Stimulated activated CD4-positive, alpha-beta T cell treated with anti-CD3 and anti-CD28 coated beads, Interleukin-15, amount 100 ng/mL, for 48 hours (primary cell): Measurements from ENCODE around the gene EPHB2.

ENCODE experiments used
- DNase-seq, 2 donors: peaks; one replicate each; pipeline ENCODE4 v3.0.0-alpha.2; 2020; ENCODE audit warnings: low read depth in 2 of 2

EPHB2 gene

DNA sequence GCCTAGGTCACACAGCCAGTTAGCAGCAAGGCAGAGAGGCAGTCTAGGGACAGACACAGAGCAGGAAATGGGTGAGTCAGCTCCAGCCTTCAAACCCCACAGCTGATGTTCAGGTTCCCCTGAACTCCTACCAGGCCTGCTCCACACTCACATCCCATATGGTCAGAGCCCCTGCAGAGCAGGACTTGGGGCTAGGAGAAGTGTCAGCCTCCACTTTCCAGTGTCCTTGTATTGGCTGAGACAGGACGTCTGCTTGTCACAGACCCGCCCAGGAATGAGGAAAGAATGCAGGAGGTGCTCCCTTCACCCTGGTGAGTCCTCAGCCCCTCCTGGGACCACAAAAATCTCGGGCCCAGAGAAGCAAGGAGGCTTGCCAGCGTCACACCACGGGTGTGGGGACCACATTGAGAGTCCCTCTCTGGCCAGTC is 169.5 kb downstream of the EPHB2 start:
- DNase-seq = no peak

DNA sequence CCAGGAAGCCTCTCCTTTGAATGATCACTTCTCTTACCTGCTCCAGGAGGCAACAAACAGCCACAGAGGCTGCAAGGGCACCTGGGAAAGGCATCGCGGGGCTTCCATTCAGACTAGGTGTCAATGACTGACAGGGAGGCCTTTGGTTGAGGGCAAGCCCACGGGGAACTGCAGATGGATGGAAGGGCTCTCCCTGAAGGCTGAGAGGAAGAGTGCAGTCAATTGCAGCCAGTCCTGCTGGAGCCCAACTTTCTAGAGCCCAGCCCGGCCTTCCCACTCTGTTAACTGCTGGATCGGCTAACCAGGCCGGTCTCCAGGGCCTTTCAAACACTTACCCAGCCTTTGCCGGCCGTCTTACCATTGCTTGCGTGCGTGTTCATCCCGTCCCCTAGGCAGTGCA is 172.8 kb downstream of the EPHB2 start:
- no peak for DNase-seq

DNA sequence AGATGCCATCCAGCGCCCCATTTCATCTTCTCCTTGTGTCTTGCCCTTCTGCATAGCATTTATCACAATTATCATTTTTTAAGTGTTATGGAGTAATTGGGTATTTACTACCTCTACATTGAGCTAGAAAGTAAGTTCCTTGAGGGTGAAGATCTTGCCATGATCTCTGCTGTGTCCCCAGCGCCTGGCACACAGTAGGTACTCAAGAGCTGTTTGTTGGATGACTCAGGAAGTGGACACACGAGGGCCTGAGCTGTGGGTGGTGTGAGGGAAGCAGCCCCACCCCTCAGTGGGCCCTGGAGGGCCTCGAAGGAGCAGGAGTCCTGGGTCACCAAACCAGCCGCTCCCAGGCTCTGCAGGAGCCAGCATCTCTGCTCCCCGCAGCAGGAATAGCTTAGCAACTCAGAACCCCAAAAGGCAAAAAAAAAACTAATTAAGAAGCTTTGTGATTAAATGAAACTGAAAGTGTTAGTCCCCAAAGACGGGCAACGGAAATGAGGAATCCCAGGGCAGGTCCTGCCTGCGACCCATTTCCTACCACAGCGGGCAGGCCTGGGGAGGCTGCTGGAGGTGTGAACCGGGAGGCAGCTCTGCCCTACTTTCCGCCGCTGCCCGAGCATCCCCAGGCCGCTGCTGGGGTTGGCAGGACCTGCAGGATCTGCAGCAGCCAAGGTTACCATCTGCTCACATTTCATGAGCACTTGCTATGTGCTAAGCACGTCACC is 174.3 kb downstream of the EPHB2 start:
- no peak for DNase-seq

DNA sequence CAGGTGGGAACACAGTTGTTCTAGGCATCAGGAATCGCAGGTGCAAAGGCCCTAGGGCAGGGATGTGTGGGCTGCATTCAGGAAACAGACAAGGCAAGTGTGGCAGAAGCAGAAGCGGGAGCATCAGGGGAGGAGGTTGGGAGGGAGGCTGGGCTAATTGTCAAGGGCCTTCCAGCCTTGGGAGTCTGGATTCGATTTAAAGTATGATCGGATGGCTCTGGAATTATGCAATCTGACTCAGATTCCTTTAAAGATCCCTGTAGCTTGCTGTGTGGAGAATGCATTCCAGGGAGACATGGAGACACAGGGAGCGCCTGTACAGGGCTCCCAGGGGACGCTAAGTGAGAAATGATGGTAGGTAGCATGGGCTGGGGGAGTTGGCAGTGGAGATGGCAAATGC is 175.6 kb downstream of the EPHB2 start:
- DNase-seq = no peak

DNA sequence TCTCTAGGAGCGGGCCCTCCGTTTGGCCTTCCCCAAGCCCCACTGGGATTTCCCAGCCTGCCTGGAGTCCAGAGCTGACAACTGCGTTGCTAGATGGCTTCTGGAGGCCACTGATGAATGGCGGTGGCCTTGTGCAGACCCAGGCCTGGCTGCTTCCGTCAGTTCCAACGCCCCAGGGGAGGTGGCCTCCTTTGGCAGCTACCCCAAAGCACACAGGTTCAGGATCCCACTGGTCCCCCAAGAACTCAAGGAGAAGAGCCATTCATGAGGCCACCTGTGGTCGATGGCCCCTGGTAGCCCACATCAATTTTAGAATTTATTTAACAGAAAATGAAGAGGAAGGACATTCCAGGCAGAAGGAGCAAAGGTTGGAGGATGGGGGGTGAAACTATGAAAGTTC is 176.9 kb downstream of the EPHB2 start:
- DNase-seq = no peak

DNA sequence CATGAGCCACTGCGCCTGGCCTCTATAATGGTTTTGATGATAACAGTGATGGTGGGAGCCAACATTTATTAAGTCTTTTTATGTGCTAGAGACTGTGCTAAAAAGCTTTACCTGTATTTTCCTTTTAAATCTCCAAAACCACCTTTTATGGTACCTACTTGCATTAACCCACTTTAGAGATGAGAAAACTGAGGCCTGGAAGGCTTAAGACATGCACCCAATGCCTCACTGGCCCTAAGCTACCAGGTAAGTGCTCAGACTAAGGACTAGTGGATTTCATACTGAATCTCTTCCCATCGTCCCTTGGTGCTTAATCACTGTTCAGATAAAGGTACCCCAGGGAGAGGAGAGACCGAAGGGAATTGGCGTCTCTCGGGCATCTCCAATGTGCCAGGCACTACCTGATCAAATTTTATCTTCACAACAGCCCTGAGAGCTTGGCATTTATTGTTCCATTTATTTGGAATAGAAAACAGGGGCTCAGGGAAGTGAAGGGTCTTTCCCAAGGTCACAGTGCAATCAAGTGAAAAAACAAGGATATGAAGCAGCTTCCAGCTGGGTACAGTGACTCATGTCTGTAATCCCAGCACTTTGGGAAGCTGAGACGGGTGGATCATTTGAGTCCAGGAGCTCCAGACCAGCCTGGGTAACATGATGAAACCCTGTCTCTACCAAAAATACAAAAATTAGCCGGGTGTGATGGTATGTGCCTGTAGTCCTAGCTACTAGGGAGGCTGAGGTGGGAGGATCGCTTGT is 177.9 kb downstream of the EPHB2 start:
- no peak for DNase-seq

DNA sequence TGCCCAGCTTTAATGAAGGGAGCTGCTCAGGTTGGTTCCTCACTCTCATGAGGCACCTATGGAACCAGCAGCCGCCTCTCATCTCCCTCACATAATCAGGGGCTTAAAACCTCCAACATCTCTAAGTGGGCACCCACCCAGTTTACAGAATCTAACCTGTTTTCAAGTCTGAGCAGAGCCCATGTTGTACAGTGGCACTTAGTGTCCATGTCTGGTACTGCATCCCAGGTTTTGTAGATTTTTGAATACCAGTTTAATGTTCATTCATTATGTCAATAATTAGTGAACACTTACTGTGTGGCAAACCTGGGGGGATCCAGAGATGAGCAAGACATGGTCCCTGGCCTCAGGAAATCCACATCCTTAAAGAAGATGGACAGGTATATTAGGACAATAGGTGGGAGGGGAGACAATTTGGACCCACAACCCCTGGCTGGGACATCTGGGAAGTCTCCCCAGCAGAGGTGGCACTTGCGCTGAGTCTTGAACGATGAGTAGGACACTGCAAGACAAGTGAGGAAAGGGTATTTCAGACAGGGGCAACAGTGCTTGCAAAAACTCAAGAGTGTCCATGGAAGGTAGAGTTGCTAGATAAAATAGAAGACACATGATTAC is 178.7 kb downstream of the EPHB2 start:
- no peak for DNase-seq

DNA sequence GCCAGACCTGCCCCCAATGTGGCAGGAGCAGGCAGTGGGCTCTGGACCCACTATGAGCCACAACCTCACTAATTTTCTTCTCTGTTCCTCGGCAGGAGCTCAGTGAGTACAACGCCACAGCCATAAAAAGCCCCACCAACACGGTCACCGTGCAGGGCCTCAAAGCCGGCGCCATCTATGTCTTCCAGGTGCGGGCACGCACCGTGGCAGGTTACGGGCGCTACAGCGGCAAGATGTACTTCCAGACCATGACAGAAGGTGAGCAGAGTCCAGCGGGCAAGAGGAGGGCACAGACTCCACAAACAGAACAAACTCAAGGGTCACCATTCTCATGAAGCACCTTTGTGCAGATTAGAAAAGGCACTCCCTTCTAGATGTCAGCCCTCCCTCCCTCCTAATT is 182.2 kb downstream of the EPHB2 start:
- no peak for DNase-seq

DNA sequence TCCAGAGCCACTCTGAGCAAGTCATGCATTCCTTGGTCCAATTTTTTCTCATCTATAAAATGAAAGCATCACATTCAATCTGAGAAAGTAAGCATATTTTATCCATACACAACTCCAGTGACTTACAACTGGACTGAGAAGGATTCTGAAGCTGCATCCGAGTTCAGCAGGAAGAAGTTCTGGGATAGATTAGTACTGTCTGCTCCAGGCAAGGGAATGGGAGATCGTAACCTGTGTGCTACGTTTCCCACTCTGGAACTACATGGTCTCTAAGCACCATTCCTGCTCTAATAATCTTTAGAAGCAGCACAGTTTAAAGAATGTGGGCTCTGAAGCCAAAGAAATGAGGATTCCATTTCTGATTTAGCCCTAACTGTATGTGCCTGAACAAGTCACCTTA is 182.7 kb downstream of the EPHB2 start:
- DNase-seq = no peak

DNA sequence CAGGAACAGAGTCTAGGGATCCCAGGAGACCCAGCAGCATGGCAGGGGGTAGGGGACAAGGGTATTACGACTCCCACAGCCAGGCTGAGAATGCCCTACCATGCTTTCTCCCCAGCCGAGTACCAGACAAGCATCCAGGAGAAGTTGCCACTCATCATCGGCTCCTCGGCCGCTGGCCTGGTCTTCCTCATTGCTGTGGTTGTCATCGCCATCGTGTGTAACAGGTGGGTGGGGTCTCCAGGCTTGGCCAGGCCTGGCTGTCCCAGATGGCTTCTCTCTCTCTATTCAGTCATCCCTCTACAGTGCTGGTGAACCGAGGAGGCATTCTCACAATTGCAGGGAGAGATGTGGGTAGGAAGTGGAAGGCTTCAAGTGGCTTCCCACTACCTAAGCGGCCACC is 184.7 kb downstream of the EPHB2 start:
- no peak for DNase-seq

DNA sequence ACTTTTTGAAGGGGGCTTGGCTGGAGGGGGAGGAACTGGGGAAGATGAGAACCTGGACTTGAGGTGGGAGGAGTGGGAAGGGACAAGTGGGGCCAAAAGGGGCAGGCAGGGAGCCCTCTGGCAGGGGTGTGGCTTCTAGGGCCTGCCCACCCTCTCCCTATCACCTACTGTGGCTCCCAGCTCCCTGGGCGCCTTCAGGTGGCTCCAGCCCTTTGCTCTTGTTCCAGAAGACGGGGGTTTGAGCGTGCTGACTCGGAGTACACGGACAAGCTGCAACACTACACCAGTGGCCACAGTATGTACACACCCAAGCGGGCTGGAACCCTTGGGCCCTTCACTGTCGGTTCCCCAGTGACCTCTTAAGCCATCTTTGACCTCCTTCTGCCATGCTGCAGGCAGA is 185.5 kb downstream of the EPHB2 start:
- DNase-seq = no peak

DNA sequence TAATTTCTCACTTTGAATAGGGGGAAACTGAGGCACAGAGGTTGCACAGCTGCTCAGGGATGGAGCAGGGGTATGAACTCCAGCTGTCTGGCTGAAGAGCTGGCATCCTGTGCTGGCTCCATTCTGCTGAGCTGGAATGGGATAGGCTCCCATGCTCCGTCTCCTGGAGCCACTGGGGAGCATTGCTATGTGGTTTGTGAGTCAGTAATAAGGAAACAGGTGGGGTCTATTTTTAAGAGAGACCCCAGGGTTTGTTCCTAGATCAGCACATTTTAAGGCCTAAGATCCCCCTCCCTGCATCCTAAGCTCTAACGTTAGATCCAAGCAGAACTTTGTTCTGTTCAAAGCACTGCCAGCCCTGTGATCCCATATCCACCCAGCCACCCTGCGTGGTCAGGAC is 189.8 kb downstream of the EPHB2 start:
- DNase-seq = no peak

DNA sequence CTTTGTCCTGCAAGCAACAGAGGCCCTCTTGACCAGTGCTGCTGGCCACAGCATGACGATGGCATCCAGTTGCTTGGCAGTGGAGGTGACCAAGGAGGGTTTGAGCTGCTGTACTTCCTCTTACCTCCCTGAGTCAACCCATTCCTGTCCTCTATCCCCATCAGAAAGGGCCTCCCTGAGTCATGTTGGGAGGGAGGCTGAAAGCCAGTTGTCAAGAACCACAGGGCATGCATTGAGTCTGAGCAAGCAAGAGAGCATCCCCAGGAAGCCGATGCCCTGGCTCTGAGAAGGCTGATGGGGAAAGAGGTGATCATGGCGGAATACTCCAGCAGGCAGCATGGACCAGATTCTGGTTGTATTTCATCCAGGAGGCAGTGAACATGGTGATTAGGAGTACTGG is 192.5 kb downstream of the EPHB2 start:
- DNase-seq = no peak

DNA sequence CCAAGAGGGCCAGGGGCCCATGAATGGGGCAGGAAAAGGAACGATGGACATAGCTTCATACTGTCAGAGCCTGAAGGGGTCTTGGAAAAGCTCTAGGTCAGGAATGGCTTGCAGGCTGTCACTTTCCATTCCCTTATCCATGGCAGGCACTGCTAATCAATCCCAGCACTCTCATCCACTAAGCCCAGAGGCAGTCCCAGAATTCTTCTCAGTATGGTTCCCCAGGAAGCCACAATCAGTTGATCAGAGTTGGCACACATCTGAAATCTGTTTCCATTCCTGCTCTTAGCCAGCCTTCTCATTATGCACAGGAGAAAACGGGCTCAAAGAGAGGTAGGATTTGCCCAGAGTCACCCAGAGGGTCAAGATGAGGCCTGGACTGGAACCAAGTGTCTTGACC is 196.3 kb downstream of the EPHB2 start:
- DNase-seq = no peak

DNA sequence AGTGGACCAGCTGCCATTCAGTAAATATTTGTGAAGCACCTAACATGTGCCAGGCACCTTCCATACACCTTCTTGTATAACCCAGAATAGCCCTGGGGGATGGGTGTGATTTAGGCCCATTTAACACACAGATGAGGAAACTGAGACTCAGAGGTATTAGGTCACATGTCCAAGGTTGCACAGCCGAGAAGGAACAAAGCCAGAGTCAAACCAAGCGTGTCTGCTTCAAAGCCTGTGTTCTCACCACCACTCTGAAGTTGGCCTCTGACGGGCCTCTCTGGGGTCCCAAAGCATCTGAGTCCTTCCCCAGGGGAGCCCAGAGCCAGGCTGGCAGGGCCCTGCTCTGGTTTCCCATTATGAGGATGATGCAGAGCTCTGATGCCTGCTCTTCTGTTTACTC is 196.9 kb downstream of the EPHB2 start:
- no peak for DNase-seq

DNA sequence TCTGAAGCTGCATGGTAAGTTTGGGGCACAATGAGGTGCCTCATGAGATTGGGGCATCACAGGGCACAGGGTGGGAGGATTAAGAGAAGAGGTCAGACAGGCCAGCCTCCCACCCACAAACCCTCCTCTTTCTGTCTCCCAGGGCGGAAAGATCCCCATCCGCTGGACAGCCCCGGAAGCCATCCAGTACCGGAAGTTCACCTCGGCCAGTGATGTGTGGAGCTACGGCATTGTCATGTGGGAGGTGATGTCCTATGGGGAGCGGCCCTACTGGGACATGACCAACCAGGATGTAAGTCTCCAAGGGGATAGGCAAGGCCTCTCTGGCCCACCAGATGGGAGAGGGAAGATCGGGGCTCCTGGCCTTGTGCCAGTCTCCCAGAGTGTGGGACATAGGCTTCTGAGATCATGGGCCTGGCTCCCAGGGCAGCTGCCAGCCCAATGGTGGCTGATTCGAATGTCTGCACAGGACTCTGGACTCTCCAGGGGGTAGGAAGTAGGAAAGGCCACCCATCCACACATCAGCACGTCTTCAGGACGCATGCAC is 198.3 kb downstream of the EPHB2 start:
- DNase-seq = no peak

DNA sequence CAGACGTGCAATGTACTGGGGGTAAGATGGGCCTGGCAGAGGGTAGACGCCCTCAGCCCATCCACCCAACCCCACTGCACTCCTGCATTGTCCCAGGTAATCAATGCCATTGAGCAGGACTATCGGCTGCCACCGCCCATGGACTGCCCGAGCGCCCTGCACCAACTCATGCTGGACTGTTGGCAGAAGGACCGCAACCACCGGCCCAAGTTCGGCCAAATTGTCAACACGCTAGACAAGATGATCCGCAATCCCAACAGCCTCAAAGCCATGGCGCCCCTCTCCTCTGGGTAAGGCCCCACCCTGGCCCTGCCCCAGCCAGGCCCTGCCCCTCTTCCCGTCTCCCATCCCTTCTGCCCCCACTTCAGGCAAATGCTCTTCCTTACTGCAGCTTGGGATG is 199.6 kb downstream of the EPHB2 start:
- no peak for DNase-seq

DNA sequence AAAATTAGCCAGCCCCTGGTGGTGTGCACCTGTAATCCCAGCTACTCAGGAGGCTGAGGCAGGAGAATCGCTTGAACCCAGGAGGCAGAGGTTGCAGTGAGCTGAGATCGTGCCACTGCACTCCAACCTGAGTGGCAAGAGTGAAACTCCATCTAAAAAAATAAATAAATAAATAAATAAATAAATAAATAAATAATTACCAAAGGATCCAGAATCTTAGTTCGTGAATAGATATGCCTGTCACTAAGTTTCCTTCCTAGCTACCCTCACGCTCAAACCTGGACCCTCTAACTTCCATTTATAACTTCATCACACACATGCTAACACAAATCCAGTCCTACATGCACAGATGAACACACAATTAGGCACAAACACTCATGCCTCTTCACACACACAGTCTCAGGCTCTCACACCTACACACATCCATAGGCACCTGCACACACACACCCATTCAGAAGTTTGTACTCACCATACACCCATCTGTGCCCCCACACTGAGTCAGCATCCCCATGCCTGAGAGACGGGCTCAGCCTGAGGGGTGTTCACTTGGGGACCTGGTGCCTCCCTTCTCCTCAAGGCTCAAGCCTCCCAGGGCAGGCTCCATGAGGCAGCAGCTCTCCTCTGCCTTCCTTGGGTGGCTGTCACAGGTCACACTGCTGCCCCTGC is 200.5 kb downstream of the EPHB2 start:
- DNase-seq = no peak

DNA sequence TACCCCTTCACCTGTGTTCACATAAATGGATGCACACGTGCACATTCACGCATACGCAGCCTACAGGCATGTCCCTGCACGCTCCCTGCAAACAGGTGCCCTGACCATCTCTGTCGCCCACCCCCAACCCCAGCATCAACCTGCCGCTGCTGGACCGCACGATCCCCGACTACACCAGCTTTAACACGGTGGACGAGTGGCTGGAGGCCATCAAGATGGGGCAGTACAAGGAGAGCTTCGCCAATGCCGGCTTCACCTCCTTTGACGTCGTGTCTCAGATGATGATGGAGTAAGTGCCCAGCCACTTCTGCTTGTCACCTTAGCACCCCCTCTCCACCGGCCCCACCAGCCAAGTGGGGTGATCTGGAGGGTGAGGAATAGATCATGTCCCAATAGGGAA is 201.7 kb downstream of the EPHB2 start:
- DNase-seq = no peak

DNA sequence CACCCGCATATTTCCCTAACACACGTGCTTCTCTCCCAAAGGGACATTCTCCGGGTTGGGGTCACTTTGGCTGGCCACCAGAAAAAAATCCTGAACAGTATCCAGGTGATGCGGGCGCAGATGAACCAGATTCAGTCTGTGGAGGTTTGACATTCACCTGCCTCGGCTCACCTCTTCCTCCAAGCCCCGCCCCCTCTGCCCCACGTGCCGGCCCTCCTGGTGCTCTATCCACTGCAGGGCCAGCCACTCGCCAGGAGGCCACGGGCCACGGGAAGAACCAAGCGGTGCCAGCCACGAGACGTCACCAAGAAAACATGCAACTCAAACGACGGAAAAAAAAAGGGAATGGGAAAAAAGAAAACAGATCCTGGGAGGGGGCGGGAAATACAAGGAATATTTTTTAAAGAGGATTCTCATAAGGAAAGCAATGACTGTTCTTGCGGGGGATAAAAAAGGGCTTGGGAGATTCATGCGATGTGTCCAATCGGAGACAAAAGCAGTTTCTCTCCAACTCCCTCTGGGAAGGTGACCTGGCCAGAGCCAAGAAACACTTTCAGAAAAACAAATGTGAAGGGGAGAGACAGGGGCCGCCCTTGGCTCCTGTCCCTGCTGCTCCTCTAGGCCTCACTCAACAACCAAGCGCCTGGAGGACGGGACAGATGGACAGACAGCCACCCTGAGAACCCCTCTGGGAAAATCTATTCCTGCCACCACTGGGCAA is 202.9 kb downstream of the EPHB2 start:
- no peak for DNase-seq

DNA sequence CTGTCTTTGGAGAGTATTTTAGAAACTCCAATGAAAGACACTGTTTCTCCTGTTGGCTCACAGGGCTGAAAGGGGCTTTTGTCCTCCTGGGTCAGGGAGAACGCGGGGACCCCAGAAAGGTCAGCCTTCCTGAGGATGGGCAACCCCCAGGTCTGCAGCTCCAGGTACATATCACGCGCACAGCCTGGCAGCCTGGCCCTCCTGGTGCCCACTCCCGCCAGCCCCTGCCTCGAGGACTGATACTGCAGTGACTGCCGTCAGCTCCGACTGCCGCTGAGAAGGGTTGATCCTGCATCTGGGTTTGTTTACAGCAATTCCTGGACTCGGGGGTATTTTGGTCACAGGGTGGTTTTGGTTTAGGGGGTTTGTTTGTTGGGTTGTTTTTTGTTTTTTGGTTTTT is 203.5 kb downstream of the EPHB2 start:
- no peak for DNase-seq
